Liver (tissue), 3 donors: ENCODE data around the gene ATG10.

Experiments used
- ATF3 ChIP-seq: IDR thresholded peaks from 2 replicates; pipeline ENCODE4 v1.6.1; 2016; ENCODE audit warnings: antibody characterized with exemption
- FOXA1 ChIP-seq: IDR thresholded peaks from 2 replicates; pipeline ENCODE4 v1.6.1; 2016; ENCODE audit warnings: antibody characterized with exemption
- GABPA ChIP-seq, 2 donors: IDR thresholded peaks in 1 of 2; conservative IDR thresholded peaks in 1 of 2; 2 replicates each; pipeline ENCODE4 v1.6.1; 2016; ENCODE audit warnings: antibody characterized with exemption in 2 of 2, mild to moderate bottlenecking in 1 of 2, moderate library complexity in 1 of 2
- JUND ChIP-seq, 2 donors: IDR thresholded peaks; 2 replicates each; pipeline ENCODE4 v1.6.1; 2016; ENCODE audit warnings: antibody characterized with exemption in 2 of 2
- TAF1 ChIP-seq: conservative IDR thresholded peaks from 2 replicates; pipeline ENCODE4 v1.6.1; 2016; ENCODE audit warnings: antibody characterized with exemption, mild to moderate bottlenecking
- YY1 ChIP-seq: IDR thresholded peaks from 2 replicates; pipeline ENCODE4 v1.6.1; 2016; ENCODE audit warnings: antibody characterized with exemption, mild to moderate bottlenecking
- ZBTB33 ChIP-seq: IDR thresholded peaks from 2 replicates; pipeline ENCODE4 v1.6.1; 2016; ENCODE audit warnings: antibody characterized with exemption
- TF ChIP-seq, protein P1 (sequence below): IDR thresholded peaks from 2 replicates; pipeline ENCODE4 v1.6.1; 2016; ENCODE audit warnings: antibody characterized with exemption, mild to moderate bottlenecking
- TF ChIP-seq, protein P2 (sequence below): fragments of 150-350 bp; IDR thresholded peaks from 2 replicates; pipeline ENCODE4 v1.5.1; 2017; ENCODE audit warnings: improper control_type of control experiment, low read depth, low read length; ENCODE audit not compliant: missing input control
- TF ChIP-seq, protein P3 (sequence below): IDR thresholded peaks from 2 replicates; pipeline ENCODE4 v1.6.1; 2016; ENCODE audit warnings: antibody characterized with exemption
- donor health status: healthy.
- donor health status: healthy.

DNA sequence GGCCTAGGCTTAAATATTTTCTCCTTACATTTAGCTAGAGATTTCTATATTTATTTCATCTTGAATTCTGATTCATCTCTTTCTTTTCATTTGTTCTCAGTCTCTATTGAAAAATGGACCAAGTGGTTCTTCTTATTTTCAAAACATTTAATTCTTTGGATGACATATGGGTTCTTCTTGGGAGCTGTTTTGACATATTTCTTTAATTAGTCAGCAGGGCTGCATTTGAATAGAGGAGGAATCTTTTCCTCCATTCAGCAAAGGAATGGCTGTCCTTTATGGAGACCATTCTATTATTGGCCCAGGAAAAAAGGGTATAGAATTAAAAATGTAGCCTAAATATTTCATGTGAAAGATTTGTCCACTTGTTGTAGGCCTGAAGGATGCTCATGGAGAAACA is 196.5 kb downstream of the ATG10 start:
- TF ChIP-seq, protein P1, sequence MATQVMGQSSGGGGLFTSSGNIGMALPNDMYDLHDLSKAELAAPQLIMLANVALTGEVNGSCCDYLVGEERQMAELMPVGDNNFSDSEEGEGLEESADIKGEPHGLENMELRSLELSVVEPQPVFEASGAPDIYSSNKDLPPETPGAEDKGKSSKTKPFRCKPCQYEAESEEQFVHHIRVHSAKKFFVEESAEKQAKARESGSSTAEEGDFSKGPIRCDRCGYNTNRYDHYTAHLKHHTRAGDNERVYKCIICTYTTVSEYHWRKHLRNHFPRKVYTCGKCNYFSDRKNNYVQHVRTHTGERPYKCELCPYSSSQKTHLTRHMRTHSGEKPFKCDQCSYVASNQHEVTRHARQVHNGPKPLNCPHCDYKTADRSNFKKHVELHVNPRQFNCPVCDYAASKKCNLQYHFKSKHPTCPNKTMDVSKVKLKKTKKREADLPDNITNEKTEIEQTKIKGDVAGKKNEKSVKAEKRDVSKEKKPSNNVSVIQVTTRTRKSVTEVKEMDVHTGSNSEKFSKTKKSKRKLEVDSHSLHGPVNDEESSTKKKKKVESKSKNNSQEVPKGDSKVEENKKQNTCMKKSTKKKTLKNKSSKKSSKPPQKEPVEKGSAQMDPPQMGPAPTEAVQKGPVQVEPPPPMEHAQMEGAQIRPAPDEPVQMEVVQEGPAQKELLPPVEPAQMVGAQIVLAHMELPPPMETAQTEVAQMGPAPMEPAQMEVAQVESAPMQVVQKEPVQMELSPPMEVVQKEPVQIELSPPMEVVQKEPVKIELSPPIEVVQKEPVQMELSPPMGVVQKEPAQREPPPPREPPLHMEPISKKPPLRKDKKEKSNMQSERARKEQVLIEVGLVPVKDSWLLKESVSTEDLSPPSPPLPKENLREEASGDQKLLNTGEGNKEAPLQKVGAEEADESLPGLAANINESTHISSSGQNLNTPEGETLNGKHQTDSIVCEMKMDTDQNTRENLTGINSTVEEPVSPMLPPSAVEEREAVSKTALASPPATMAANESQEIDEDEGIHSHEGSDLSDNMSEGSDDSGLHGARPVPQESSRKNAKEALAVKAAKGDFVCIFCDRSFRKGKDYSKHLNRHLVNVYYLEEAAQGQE = no peak
- TF ChIP-seq, protein P2, sequence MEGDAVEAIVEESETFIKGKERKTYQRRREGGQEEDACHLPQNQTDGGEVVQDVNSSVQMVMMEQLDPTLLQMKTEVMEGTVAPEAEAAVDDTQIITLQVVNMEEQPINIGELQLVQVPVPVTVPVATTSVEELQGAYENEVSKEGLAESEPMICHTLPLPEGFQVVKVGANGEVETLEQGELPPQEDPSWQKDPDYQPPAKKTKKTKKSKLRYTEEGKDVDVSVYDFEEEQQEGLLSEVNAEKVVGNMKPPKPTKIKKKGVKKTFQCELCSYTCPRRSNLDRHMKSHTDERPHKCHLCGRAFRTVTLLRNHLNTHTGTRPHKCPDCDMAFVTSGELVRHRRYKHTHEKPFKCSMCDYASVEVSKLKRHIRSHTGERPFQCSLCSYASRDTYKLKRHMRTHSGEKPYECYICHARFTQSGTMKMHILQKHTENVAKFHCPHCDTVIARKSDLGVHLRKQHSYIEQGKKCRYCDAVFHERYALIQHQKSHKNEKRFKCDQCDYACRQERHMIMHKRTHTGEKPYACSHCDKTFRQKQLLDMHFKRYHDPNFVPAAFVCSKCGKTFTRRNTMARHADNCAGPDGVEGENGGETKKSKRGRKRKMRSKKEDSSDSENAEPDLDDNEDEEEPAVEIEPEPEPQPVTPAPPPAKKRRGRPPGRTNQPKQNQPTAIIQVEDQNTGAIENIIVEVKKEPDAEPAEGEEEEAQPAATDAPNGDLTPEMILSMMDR = no peak
- TF ChIP-seq YY1 = no peak
- TF ChIP-seq, protein P3, sequence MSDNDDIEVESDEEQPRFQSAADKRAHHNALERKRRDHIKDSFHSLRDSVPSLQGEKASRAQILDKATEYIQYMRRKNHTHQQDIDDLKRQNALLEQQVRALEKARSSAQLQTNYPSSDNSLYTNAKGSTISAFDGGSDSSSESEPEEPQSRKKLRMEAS = no peak
- no peak for TF ChIP-seq FOXA1
- no peak for TF ChIP-seq TAF1
- no peak for TF ChIP-seq GABPA (IDR thresholded peaks at IDR 0.05 in 1 of 2, conservative IDR thresholded peaks at IDR 0.05 in 1 of 2)
- no peak for TF ChIP-seq JUND (IDR thresholded peaks at IDR 0.05)
- TF ChIP-seq ATF3 = no peak
- no peak for TF ChIP-seq ZBTB33
